ENCODE data around the gene KCNH1.

KCNH1 gene

GRCh38 chr1:211133836-211134669, at the start of gene KCNH1:
Gene KCNH1 (minus strand): TSS chr1:211134148. CDS start chr1:211133945, 203 bp downstream.
- DNase-seq (ENCODE audit: low read depth in 1 of 2, low spot score in 1 of 2) = peak; percentile 51 to 61

- no peak for DNase-seq (ENCODE audit: low read depth in 1 of 2, low spot score in 1 of 2)
Measured at GRCh38 chr1:211182746-211183145, 48.8 kb upstream of the KCNH1 start.

- DNase-seq (ENCODE audit: low read depth in 1 of 2, low spot score in 1 of 2) = no peak
Measured at GRCh38 chr1:211174375-211174774, 40.4 kb upstream of the KCNH1 start.

- DNase-seq (ENCODE audit: low read depth in 1 of 2, low spot score in 1 of 2) = no peak
Measured at GRCh38 chr1:211172657-211173056, 38.7 kb upstream of the KCNH1 start.

- no peak for DNase-seq (ENCODE audit: low read depth in 1 of 2, low spot score in 1 of 2)
Measured at GRCh38 chr1:211169353-211169752, 35.4 kb upstream of the KCNH1 start.

- DNase-seq (ENCODE audit: low read depth in 1 of 2, low spot score in 1 of 2) = no peak
Measured at GRCh38 chr1:211158866-211159265, 24.9 kb upstream of the KCNH1 start.

- no peak for DNase-seq (ENCODE audit: low read depth in 1 of 2, low spot score in 1 of 2)
Measured at GRCh38 chr1:211155040-211155439, 21.1 kb upstream of the KCNH1 start.

GRCh38 chr1:211153932-211154331, 20.0 kb upstream of the KCNH1 start:
- DNase-seq (ENCODE audit: low read depth in 1 of 2, low spot score in 1 of 2) = no peak

GRCh38 chr1:211148366-211148765, 14.4 kb upstream of the KCNH1 start:
- DNase-seq (ENCODE audit: low read depth in 1 of 2, low spot score in 1 of 2) = no peak

- no peak for DNase-seq (ENCODE audit: low read depth in 1 of 2, low spot score in 1 of 2)
Measured at GRCh38 chr1:211145944-211146343, 12.0 kb upstream of the KCNH1 start.

- no peak for DNase-seq (ENCODE audit: low read depth in 1 of 2, low spot score in 1 of 2)
Measured at GRCh38 chr1:211135342-211135950, 1.5 kb upstream of the KCNH1 start.

GRCh38 chr1:211133393-211133835, 534 bp downstream of the KCNH1 start:
- peak in 1 of 2 donors; percentile 4 for DNase-seq (ENCODE audit: low read depth in 1 of 2, low spot score in 1 of 2)

GRCh38 chr1:211132721-211133392, 1.1 kb downstream of the KCNH1 start:
- DNase-seq (ENCODE audit: low read depth in 1 of 2, low spot score in 1 of 2) = no peak

- no peak for DNase-seq (ENCODE audit: low read depth in 1 of 2, low spot score in 1 of 2)
Measured at GRCh38 chr1:211129776-211130175, 4.2 kb downstream of the KCNH1 start.

- DNase-seq (ENCODE audit: low read depth in 1 of 2, low spot score in 1 of 2) = no peak
Measured at GRCh38 chr1:211127166-211127565, 6.8 kb downstream of the KCNH1 start.

GRCh38 chr1:211126622-211127021, 7.3 kb downstream of the KCNH1 start:
- no peak for DNase-seq (ENCODE audit: low read depth in 1 of 2, low spot score in 1 of 2)

GRCh38 chr1:211118407-211119102, 15.4 kb downstream of the KCNH1 start:
- DNase-seq (ENCODE audit: low read depth in 1 of 2, low spot score in 1 of 2) = no peak

GRCh38 chr1:211114446-211114845, 19.5 kb downstream of the KCNH1 start:
- no peak for DNase-seq (ENCODE audit: low read depth in 1 of 2, low spot score in 1 of 2)

GRCh38 chr1:211113566-211113965, 20.4 kb downstream of the KCNH1 start:
- no peak for DNase-seq (ENCODE audit: low read depth in 1 of 2, low spot score in 1 of 2)

GRCh38 chr1:211111351-211111750, 22.6 kb downstream of the KCNH1 start:
- DNase-seq (ENCODE audit: low read depth in 1 of 2, low spot score in 1 of 2) = no peak

GRCh38 chr1:211101481-211101880, 32.5 kb downstream of the KCNH1 start:
- DNase-seq (ENCODE audit: low read depth in 1 of 2, low spot score in 1 of 2) = no peak
